Ramos (cell line): ENCODE results near the gene MYB.
"Not testable (repeated sequence)": the region's sequence is repeated elsewhere in the genome, so short reads cannot be mapped to it uniquely, and the experiment has no call there.

Experiments
- in situ Hi-C: fragments of 300-500 bp; cut with MboI; formaldehyde crosslinking; loops from one replicate; pipeline ENCODE4 v1.14.3; 2022; ENCODE audit warnings: low sequenced_read_pairs; ENCODE audit not compliant: unreplicated experiment

Gene MYB

GRCh38 chr6:135162678-135163439 lies 18.2 kb upstream of the MYB start:
- in situ Hi-C loops = no loop called here

GRCh38 chr6:135163440-135163738 lies 17.7 kb upstream of the MYB start:
- in situ Hi-C loops = no loop called here

- in situ Hi-C loops = not testable (repeated sequence)
Observed at GRCh38 chr6:135164387-135164786, 16.7 kb upstream of the MYB start.

- in situ Hi-C loops = no loop called here
Observed at GRCh38 chr6:135165031-135165430, 16.1 kb upstream of the MYB start.

GRCh38 chr6:135166515-135166914 lies 14.6 kb upstream of the MYB start:
- in situ Hi-C loops = no loop called here

GRCh38 chr6:135167617-135168016 lies 13.5 kb upstream of the MYB start:
- in situ Hi-C loops = no loop called here

- in situ Hi-C loops = no loop called here
Observed at GRCh38 chr6:135168766-135169165, 12.3 kb upstream of the MYB start.

- in situ Hi-C loops = no loop called here
Observed at GRCh38 chr6:135170238-135170637, 10.9 kb upstream of the MYB start.

GRCh38 chr6:135170849-135171248 lies 10.3 kb upstream of the MYB start:
- in situ Hi-C loops = no loop called here

GRCh38 chr6:135173242-135173988 lies 7.7 kb upstream of the MYB start:
- in situ Hi-C loops = no loop called here

GRCh38 chr6:135173989-135174484 lies 7.1 kb upstream of the MYB start:
- in situ Hi-C loops = no loop called here

- in situ Hi-C loops = no loop called here
Observed at GRCh38 chr6:135176058-135176457, 5.0 kb upstream of the MYB start.

GRCh38 chr6:135176464-135176863 lies 4.6 kb upstream of the MYB start:
- in situ Hi-C loops = no loop called here

- in situ Hi-C loops = no loop called here
Observed at GRCh38 chr6:135179372-135179771, 1.7 kb upstream of the MYB start.

- in situ Hi-C loops = no loop called here
Observed at GRCh38 chr6:135179920-135180541, 1.1 kb upstream of the MYB start.

GRCh38 chr6:135181333-135182070 lies 394 bp downstream of the MYB start:
- in situ Hi-C loops = no loop called here

GRCh38 chr6:135182071-135183001 lies 1.2 kb downstream of the MYB start:
- in situ Hi-C loops = no loop called here

- in situ Hi-C loops = no loop called here
Observed at GRCh38 chr6:135183002-135183531, 2.0 kb downstream of the MYB start.
